GM18909 (cell line): ENCODE data around the gene LTBP2.
A peak's percentile ranks its signal among the peaks of the same experiment; 100 is the strongest.

ENCODE experiments used
- ATAC-seq: cut with Tn5 transposase; IDR thresholded peaks from one replicate; pipeline ENCODE4 v1.9.1; 2021; ENCODE audit warnings: mild to moderate bottlenecking; ENCODE audit not compliant: unreplicated experiment, poor library complexity

LTBP2 gene

GRCh38 chr14:74495356-74495755, 116.7 kb downstream of the LTBP2 start:
- no peak for ATAC-seq

- ATAC-seq, result peak; percentile 90
These were observed 118.4 kb downstream of the LTBP2 start, which contains the start of gene ISCA2 for GRCh38 chr14:74493343-74494261. ISCA2 (plus strand) TSS chr14:74493765; CDS start chr14:74493775, 10 bp downstream.

- peak; percentile 17 for ATAC-seq
These were observed 119.2 kb downstream of the LTBP2 start, which contains the start of gene NPC2 for GRCh38 chr14:74492776-74493342. NPC2 (minus strand) TSS chr14:74493305; CDS start chr14:74493274, 31 bp downstream.

- ATAC-seq, result no peak
These were observed 119.9 kb downstream of the LTBP2 start for GRCh38 chr14:74491956-74492775.

GRCh38 chr14:74490486-74490885, 121.6 kb downstream of the LTBP2 start:
- ATAC-seq, result no peak

GRCh38 chr14:74488786-74489397, 123.1 kb downstream of the LTBP2 start:
- ATAC-seq, result no peak

GRCh38 chr14:74486164-74486563, 125.9 kb downstream of the LTBP2 start:
- no peak for ATAC-seq

GRCh38 chr14:74483321-74483720, 128.7 kb downstream of the LTBP2 start:
- no peak for ATAC-seq

GRCh38 chr14:74482571-74482970, 129.5 kb downstream of the LTBP2 start:
- ATAC-seq, result no peak

- ATAC-seq, result no peak
These were observed 132.0 kb downstream of the LTBP2 start for GRCh38 chr14:74480046-74480445.

- ATAC-seq, result no peak
These were observed 132.9 kb downstream of the LTBP2 start for GRCh38 chr14:74478996-74479635.

- ATAC-seq, result no peak
These were observed 135.4 kb downstream of the LTBP2 start for GRCh38 chr14:74476607-74477006.

GRCh38 chr14:74476107-74476506, 135.9 kb downstream of the LTBP2 start:
- no peak for ATAC-seq

GRCh38 chr14:74475678-74476077, 136.4 kb downstream of the LTBP2 start:
- ATAC-seq, result no peak

GRCh38 chr14:74474376-74474775, 137.7 kb downstream of the LTBP2 start:
- ATAC-seq, result no peak

- no peak for ATAC-seq
These were observed 139.4 kb downstream of the LTBP2 start for GRCh38 chr14:74472601-74473000.

- ATAC-seq, result no peak
These were observed 142.2 kb downstream of the LTBP2 start for GRCh38 chr14:74469548-74470518.

GRCh38 chr14:74468513-74468912, 143.5 kb downstream of the LTBP2 start:
- no peak for ATAC-seq

GRCh38 chr14:74465335-74465734, 146.7 kb downstream of the LTBP2 start:
- ATAC-seq, result no peak
